ENCODE measurements around the gene HAO2.

DNA sequence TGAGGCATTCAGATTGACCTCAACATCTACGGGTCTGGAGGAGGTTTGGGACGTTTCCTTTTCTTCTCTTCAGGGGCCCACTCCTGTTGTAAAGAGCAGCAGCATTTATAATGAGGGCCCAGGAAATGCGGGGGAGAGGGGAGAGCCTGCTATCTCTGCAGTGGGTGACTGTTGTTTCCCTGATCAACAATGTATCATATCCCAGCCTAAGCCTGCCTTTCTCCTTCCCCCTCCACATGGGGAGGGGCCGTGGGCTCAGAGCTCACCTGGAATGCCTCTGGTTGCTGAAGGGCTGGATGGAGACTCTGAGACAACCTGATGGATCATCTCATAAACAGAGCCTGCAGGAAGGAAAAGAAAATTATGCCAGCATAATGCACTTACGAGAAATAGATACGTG lies 36.0 kb upstream of the HAO2 start:
- TF ChIP-seq POU6F1 (CRISPR knock-in tag; IDR thresholded peaks at IDR 0.05; ENCODE audit: borderline replicate concordance, low read depth): no peak
- TF ChIP-seq ZFP30 (CRISPR knock-in tag; IDR thresholded peaks at IDR 0.05): no peak
- no peak for TF ChIP-seq OSR1 (CRISPR knock-in tag; IDR thresholded peaks at IDR 0.05)
- TF ChIP-seq ZFP3 (CRISPR knock-in tag; IDR thresholded peaks at IDR 0.05): no peak
- no peak for TF ChIP-seq TOX (CRISPR knock-in tag; IDR thresholded peaks at IDR 0.05; ENCODE audit: borderline replicate concordance)
- no peak for TF ChIP-seq ZC3H10 (CRISPR knock-in tag; IDR thresholded peaks at IDR 0.05)
- TF ChIP-seq, protein P1, sequence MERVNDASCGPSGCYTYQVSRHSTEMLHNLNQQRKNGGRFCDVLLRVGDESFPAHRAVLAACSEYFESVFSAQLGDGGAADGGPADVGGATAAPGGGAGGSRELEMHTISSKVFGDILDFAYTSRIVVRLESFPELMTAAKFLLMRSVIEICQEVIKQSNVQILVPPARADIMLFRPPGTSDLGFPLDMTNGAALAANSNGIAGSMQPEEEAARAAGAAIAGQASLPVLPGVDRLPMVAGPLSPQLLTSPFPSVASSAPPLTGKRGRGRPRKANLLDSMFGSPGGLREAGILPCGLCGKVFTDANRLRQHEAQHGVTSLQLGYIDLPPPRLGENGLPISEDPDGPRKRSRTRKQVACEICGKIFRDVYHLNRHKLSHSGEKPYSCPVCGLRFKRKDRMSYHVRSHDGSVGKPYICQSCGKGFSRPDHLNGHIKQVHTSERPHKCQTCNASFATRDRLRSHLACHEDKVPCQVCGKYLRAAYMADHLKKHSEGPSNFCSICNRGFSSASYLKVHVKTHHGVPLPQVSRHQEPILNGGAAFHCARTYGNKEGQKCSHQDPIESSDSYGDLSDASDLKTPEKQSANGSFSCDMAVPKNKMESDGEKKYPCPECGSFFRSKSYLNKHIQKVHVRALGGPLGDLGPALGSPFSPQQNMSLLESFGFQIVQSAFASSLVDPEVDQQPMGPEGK (CRISPR knock-in tag; IDR thresholded peaks at IDR 0.05; ENCODE audit: borderline replicate concordance): no peak

Measured in SK-N-SH treated with all-trans-retinoic acid at 6 μM for 48 hours (cell line).